ENCODE data around the gene RNF7. TPM values are rescaled to one million over a fixed set of nuclear protein-coding genes. Genes with fewer than 3 reads are reported as not detected.

Gene RNF7
- total and polyA plus RNA-seq, 9 of the 15 experiments (the other 6 are each of a cell fraction or from before 2014, with no cell fraction given) = 38.8 to 133 (median 80.5) TPM

- Histone ChIP-seq H4K20me1 (replicated peaks; ENCODE audit: control insufficient read depth, insufficient read depth, low read length) (no peaks in the 10 kb centered on the region), H3K4me1 (replicated peaks in 1 of 2; ENCODE audit: control insufficient read depth in 2 of 2, insufficient read depth in 2 of 2, low read length in 2 of 2) (peaks cover 0 to 5% of the 10 kb centered on the region in 2 experiments; a peak in 2 of 5 replicates), H3K9ac (ENCODE audit: insufficient read depth in 1 of 2, low read depth in 2 of 2, low read length in 2 of 2) (no peak overlapping the region), H3K4me2 (ENCODE audit: insufficient read depth, low read length) (no peak overlapping the region), H3K27ac (ENCODE audit: extremely low read depth, low read depth, low read length) (no peak overlapping the region), H3K9me3 (replicated peaks; ENCODE audit: control insufficient read depth, insufficient read depth, low read depth, low read length) (no peaks in the 10 kb centered on the region), H3K4me3 (no peak overlapping the region), H3K36me3 (ENCODE audit: control insufficient read depth, insufficient read depth, low read length) (no peaks in the 10 kb centered on the region), H3K27me3 (ENCODE audit: control insufficient read depth in 2 of 2, insufficient read depth in 2 of 2, low read length in 2 of 2) (no peaks in the 10 kb centered on the region), H2AFZ (ENCODE audit: low read depth, low read length) (no peak overlapping the region), H3K79me2 (ENCODE audit: control insufficient read depth, insufficient read depth, low read length) (no peaks in the 10 kb centered on the region), H3K9me1 (ENCODE audit: control insufficient read depth, insufficient read depth, low read length) (no peaks in the 10 kb centered on the region)
- no peak for FAIRE-seq
- BruUV-seq (replicated peaks) = no TSS peak
- ATAC-seq = no peak
- intact Hi-C loops (cut with micrococcal nuclease) = no loop called here
- TF ChIP-seq NFE2L1 (tag; IDR thresholded peaks at IDR 0.05; ENCODE audit: borderline replicate concordance, low read depth) = no peak
- peak; percentile 40 for TF ChIP-seq USF1 (CRISPR knock-in tag; IDR thresholded peaks at IDR 0.05)
- peak; percentile 13; the same call in 1 of the 2 replicates for TF ChIP-seq CEBPB (tag; IDR thresholded peaks at IDR 0.05)
- no peak for TF ChIP-seq MXD1 (CRISPR knock-in tag; IDR thresholded peaks at IDR 0.05; ENCODE audit: borderline replicate concordance, poor library complexity, severe bottlenecking)
- TF ChIP-seq PML (IDR thresholded peaks at IDR 0.05; ENCODE audit: low read length) = no peak
- TF ChIP-seq ZBTB2 (IDR thresholded peaks at IDR 0.05) = no peak
- no peak for TF ChIP-seq SAFB2 (IDR thresholded peaks at IDR 0.05; ENCODE audit: borderline replicate concordance, low read depth, low read length, severe bottlenecking)
- peak; percentile 48; the same call in 1 of the 2 replicates for TF ChIP-seq RAD51 (IDR thresholded peaks at IDR 0.05; ENCODE audit: borderline replicate concordance, low read depth)
- peak; percentile 51 for TF ChIP-seq USF2 (CRISPR knock-in tag; IDR thresholded peaks at IDR 0.05)
- POLR2A ChIA-PET = interaction anchor here (0.9 kb wide), 1 partner anchor 200 kb away, joined by 4 read pairs; no protein-coding TSS in a partner anchor
- WGBS (ENCODE audit: insufficient coverage, low coverage, missing lambda C conversion rate) = 39% methylated on average over 4 of the region's 4 CpGs
- DNase-seq (ENCODE audit: extremely low read depth in 1 of 4, low spot score in 3 of 4) = no peak
- in situ Hi-C loops (cut with MboI) = no loop called here
- CTCF ChIA-PET (ENCODE audit: low intra/inter-chr PET ratio) = no interaction called here
Observed at GRCh38 chr3:141708367-141708766, 29.7 kb upstream of the RNF7 start.

All from K562 (cell line).